Ramos (cell line): ENCODE results near the gene SPIB.

Experiments
- in situ Hi-C: fragments of 300-500 bp; cut with MboI; formaldehyde crosslinking; loops from one replicate; pipeline ENCODE4 v1.14.3; 2022; ENCODE audit warnings: low sequenced_read_pairs; ENCODE audit not compliant: unreplicated experiment

SPIB gene

DNA sequence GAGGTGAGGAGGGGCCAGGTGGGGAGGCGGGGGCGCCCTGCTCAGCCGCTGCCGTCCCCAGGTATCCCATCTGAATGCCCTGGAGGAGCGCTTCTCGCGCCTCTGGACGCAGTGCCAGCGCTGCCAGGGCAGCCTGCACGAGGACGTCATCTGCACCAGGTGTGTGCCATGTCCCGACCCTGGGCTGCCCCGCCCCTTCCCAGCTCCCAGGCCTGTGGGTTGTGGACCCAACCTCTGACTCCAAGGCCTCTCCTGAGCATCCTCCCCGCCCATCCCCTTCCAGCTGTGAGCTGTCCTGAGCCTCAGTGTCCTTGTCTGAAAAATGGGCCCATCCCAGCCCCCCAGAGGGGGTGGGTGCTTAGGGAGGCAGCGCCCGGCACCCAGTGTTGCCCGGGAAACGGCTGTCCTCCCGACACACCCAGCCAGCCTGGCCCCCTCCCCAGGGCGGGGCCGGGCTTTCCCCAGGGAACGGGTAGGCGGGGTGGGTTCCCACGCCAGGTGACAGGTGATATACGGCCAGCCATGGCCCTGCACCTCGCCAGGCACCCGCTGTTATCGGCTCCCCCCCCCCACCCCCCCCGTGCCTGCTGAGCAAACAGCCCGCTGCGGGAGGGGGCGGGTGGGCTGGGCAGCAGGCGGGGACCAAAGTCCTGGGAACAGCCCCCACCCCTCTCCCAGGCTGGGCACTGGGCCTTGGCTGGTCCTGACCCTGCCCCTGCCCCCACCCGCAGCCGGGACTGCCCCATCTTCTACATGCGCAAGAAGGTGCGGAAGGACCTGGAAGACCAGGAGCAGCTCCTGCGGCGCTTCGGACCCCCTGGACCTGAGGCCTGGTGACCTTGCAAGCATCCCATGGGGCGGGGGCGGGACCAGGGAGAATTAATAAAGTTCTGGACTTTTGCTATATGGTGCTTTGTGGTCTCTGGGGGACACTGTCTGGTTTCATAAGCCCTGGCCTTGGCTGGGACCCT, 1.3 kb upstream of the SPIB start:
- in situ Hi-C loops, result no loop called here

DNA sequence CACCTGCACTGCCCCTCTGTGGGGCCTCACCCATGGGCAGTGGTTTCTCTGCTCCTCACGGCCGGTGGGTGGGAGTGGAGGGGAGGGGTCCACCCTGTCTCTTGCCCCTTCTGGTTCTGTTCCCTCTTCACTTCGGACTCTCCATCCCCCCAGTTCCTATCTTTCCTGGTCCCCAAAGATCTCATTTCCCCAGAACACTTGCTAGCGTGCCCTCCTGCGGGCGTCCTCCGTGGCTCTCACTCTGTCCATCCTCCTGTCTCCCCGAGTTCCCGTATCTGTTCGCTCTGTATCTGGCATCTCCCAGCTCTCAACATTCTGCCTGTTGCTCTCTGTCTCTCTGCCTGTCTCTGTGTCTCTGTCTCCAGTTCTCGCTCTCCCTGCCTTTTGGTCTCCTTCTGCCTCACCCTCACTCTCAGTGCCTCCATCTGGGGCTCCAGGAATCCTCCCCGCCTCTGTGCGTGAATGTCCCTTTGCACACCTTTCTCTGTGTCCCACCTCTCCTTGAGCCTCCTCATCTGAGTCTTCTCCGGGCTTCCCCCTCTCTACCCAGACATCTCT, 363 bp downstream of the SPIB start:
- in situ Hi-C loops, result no loop called here

DNA sequence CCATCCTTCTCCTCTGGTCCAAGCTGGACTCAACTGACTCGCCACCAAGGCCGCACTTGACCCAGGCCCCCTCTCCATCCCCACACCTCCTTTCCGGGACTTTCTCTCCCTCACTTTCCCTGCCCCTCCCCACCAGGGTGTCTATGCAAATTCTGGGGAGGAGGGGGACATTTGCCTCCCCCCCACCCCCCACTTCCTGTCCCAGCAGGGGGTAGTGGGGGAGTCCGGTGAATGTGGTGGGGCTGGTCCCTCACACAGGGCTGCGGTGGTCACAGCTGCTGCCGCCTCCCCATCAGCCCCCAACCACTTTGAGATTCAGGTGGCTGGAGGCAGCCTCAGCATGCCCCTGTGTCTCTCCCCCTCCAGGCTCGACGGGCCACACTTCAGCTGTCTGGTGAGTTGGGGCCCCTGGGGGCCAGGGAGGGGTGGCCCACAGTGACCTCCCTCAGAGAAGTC, 870 bp downstream of the SPIB start:
- in situ Hi-C loops, result no loop called here

DNA sequence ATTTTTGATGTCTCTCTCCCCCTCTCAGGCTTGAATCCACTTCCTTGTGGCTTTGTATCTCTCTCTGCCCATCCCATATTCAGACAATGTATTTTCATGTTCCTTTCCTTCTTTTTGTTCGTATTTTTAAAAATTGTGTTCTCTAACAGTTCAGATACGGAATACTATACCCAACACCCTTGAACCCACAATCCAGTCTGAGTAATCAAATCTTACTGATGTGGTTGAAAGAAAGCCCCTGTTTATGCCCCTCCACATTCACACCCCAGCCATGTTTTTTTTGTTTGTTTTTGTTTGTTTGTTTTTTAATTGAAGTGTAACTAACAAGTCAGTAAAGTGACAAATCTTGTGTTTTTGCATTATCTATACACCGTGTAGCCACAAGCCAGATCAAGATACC, 1.4 kb downstream of the SPIB start:
- in situ Hi-C loops, result no loop called here

DNA sequence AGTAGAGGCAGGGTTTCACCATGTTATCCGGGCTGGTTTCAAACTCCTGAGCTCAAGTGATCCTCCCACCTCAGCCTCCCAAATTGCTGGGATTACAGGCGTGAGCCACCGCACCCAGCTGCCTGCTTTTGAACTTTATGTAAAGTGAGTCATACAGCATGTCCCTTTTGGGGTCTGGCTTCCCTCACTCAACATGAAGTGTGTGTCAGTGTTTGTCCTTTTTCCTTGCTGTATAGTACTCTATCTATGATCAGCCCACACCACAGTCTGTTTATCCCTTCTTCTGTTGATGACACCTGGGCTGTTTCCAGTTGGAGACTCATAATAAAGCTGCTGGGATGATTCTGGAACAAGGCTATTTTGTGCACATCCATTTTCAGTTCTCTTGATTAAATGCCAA, 2.1 kb downstream of the SPIB start:
- in situ Hi-C loops, result no loop called here

DNA sequence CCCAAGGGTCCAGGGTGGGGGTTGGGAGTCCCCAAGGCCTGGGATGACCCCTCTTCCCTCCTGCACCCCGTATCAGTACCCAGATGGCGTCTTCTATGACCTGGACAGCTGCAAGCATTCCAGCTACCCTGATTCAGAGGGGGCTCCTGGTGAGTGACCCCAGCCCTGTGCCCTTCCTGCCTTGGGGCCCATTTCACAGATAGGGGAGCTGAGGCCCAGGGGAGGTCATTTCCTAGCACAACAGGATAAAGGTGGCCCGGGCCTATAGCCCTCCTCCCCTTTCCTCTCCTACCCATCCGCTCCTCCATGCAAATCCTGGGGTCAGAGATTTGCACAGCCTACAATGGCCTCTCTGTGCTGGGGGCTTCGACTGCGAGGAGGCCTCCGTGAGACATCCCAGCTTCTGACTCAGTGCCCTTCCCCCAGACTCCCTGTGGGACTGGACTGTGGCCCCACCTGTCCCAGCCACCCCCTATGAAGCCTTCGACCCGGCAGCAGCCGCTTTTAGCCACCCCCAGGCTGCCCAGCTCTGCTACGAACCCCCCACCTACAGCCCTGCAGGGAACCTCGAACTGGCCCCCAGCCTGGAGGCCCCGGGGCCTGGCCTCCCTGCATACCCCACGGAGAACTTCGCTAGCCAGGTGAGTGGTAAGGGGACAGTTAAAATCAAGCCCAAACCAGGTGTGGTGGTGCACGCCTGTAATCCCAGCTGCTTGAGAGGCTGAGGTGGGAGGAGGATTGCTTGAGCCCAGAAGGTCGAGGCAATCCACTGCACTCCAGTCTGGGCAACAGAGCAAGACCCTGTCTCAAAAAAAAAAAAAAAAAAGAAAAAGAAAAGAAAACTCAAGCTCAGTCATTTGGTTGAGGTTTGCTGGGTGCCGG, 3.9 kb downstream of the SPIB start:
- in situ Hi-C loops, result no loop called here

DNA sequence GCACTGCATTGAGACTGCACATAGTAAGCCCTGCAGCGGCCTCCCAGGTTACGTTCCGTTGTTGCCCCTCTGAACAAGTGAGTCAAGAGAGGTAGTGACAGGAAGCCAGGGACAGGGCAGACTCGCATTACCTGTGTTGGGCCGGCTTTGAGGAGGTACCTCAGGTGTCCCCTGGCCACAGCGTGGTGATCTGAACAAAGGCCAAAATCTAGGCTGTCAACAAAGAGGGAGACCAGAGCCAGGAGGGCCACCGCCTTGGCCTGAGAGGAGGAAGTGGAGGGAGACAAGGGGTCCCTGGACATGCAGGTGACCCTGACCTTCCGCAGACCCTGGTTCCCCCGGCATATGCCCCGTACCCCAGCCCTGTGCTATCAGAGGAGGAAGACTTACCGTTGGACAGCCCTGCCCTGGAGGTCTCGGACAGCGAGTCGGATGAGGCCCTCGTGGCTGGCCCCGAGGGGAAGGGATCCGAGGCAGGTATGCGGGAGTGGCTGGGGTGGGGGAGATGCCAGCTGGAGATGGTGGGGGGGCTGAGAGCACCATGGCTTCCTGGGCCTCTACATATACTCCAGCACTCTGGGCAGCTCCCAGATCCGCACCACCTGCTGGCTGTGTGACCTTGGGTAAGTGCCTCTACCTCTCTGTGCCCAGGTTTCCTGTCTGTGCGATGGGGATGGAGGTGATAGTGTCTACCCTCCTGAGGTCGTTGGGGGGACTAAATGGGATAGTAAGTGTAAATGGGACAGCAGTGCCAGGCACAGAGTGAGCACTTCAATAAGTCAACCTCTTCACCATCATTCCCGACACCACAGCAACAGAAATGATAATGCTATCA, 4.8 kb downstream of the SPIB start:
- in situ Hi-C loops, result no loop called here

DNA sequence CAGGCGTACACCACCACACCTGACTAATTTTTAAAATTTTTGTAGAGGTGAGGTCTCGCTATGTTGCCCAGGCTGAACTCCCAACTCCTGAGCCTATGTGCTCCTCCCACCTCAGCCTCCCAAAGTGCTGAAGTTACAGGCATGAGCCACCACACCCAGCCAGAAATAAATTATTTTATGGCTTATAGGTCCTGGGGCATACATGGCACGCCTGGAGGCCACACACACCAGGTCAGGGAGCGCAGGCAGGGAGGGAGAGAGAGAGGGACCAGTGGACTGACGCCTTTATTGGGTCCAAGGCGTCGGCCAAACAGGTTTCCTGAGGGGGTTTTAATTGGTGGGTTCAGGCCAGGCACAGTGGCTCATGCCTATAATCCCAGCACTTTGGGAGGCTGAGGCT, 6.8 kb downstream of the SPIB start:
- in situ Hi-C loops, result no loop called here

DNA sequence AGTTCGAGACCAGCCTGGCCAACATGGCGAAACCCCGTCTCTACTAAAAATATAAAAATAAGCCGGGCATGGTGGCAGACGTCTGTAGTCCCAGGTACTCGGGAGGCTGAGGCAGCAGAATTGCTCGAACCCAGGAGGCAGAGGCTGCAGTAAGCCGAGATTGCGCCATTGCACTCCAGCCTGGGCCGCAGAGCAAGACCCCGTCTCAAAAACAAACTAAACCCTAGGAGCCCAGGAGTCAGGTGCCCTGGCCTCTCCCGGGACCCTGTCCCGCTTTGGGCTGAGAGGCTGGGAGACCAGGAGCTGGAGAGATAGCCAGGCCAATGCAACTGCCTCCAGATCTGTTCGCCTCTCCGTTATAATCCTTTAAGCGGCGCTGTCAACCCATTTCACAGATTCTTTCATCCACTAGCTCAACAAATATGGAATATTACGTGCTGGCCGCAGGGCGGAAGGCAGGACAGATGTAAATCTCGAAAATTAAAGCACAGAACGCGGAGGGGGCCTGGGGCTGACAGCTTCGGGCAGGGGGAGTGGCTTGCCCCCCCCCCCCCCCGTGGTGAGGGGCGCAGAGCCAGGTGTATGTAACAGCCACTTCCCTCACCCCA, 8.7 kb downstream of the SPIB start:
- in situ Hi-C loops, result no loop called here

DNA sequence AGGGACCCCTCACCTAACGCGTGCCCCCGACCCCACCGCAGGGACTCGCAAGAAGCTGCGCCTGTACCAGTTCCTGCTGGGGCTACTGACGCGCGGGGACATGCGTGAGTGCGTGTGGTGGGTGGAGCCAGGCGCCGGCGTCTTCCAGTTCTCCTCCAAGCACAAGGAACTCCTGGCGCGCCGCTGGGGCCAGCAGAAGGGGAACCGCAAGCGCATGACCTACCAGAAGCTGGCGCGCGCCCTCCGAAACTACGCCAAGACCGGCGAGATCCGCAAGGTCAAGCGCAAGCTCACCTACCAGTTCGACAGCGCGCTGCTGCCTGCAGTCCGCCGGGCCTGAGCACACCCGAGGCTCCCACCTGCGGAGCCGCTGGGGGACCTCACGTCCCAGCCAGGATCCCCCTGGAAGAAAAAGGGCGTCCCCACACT, 9.3 kb downstream of the SPIB start:
- in situ Hi-C loops, result no loop called here

DNA sequence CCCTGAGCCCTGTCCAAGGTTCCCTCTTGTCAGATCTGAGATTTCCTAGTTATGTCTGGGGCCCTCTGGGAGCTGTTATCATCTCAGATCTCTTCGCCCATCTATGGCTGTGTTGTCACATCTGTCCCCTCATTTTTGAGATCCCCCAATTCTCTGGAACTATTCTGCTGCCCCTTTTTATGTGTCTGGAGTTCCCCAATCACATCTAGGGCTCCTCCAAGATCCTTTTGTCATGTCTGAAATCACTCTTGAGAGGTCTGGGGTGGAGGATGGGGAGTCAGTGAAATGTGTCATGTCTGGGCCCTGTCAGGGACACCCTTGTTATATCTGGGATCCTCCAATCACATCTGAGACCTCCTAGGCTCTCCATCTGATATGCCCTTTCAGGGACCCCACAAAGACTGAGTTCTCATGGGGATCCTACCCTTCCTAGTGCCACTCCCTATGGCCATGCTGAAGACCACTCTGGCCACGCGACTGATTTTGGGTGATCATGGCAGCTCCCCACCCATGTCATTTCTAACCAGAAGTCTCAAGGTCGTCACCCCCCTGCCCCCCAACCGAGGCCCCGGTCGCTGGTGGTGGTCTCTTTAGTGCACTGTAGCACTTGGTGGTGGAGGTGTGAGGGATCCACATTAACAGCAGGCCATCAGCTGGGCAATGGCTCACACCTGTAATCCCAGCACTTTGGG, 10.2 kb downstream of the SPIB start:
- in situ Hi-C loops, result no loop called here

DNA sequence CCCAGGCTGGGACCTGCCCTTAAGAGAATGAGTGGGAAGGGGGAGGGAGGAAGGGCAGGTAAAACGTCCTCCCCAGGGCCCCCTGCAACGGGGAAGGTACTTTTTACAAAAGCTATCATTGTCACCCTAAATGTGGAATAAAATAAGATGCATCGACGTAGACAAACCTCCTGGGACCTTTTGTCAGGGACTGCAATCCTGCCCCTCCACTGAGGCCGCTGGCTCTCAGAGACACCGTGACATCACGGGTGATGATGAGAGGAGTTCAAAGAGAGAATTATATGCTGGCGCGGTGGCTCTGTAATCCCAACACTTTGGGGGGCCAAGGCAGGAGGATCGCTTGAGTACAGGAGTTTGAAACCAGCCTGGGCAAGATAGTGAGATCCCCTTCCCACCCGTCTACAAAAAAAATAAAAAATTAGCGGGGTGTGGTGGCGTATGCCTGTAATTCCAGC, 12.2 kb downstream of the SPIB start:
- in situ Hi-C loops, result no loop called here

DNA sequence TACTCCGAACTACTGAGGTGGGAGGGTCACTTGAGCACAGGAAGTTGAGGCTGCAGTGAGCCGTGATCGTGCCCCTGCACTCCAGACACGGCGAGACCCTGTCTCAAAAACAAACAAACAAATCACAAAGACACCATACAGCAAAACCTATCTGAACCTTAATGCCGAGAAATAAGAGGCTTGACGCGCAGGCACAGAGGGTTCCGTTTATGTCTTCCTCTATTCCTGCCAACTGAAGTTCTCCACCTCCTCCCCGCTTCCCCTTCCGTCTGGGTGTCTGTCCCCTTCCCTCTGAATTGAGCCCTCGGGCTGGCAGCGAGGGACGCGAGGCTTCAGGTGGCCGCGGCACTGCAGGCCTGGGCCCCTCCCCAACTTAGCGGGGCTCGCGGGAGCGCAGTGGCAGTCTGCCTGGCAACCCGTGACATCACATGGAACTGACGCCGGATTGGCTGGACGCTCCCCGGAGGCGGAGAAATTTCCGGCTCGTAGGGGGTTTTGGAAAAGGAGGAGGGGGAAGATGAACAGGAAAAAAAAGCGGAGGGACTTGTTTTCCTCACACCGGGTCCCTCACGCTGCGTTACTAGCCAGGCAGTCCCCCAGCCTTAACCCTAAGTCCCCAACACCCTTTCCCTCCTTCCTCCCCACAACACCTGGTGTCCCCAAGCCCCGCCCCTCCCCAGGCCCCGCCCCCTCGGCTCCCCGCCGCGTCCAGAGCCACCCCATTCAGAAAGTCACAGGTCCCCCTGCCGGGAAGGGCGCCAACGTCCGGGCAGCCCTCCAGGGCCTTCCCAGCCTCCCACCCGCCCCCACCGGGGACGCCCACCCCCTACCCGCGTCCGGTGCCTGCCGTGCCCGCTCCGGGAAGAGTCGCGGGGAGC, 12.8 kb downstream of the SPIB start:
- in situ Hi-C loops, result no loop called here

DNA sequence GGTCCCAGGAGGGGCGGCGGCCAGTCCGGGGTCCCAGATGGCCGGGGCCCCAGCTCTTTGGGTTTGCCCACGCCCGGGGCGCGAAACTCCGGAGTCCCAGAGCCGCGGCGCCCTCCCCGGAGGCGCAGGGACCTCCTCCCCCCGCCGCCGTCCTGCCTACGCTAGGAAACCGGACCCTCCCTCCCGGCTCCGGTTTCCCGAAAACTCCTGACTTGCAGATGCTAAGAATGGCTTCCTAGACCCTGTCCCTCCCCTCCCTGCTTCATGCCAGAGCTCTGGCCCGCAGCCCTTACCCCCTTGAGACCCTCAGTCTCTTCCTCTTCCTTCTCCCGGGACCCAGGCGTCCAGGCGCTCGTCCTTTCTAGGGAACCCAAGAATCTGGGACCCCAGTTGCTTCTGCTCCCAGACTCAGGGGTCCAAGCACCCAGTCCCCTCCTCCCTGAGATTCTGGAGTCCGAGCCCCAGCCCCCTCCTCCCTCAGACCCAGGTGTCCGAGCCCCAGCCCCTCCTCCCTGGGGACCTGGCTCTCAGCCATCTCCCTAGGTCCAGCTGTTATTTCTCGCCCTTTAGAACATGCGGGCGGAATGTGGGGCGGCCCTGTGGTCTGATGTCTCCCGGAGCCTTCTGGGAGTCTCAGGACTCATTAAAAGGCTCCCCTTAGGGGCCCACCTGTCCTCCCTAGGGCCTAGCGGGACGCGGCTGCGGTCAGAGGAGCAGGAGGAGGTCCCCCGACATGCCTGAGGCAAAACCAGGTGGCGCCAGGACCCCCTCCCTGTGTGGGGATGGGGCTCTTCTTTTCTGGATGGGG, 13.7 kb downstream of the SPIB start, which contains the start of gene MYBPC2:
Gene MYBPC2 (plus strand): TSS at position 672 of the 808 bp plus-strand sequence. CDS start 62 bp downstream, at position 734.
- in situ Hi-C loops, result no loop called here

DNA sequence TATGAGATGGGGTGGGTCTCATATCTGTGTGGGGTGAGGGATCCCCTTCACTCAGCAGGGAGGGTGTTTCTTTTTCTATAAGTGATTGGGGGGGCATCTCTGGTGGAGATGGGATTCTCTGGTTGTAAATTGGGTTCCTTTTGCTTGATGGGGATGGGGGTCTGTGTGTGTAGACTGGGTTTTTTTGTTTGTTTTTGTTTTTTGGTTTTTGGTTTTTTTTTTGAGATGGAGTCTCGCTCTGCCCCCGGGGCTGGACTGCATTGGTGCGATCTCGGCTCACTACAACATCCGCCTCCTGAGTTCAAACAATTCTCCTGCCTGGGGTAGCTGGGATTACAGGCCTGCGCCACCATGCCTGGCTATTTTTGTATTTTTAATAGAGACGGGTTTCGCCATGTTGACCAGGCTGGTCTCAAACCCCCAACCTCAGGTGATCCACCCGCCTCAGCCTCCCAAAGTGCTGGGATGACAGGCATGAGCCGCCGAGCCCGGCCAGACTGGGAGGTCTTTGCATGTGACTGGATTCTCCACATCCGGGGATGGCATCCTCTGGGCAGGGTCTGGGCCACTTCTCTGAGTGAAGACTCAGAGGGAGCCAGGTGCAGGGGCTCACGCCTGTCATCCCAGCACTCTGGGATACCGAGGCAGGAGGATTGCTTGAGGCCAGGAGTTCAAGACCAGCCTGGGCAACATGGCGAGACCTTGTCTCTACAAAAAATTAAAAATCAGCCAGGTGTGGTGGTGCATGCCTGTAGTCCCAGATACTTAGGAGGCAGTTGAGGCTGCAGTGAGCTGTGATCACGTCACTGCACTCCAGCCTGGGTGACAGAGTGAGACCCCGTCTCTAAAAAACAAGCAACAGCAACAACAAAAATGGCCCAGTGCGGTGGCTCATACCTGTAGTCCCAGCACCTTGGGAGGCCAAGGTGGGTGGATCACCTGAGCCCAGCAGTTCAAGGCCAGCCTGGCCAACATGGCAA, 14.8 kb downstream of the SPIB start:
- in situ Hi-C loops, result no loop called here

DNA sequence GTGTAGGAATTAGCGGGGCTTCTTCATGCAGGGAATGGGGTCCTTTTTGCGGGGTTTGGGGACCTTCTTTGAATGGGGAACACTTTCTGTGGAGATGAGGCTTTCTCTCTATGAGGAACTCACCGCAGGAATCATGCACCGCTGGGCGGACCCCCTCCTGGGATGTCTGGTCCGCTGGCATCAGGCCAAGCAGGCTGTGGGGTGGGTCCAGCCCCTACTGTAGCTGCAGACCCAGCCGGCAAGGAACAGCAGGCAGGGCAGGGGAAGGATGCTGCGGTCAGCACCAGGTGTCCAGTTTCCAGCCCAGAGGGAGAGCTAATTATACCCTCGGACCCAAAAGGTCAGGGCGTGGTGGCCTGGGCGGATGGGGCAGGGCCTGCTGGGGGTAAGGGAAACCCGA, 15.8 kb downstream of the SPIB start:
- in situ Hi-C loops, result no loop called here
